ENCODE data around the gene PI4KA.

The PI4KA gene

DNA sequence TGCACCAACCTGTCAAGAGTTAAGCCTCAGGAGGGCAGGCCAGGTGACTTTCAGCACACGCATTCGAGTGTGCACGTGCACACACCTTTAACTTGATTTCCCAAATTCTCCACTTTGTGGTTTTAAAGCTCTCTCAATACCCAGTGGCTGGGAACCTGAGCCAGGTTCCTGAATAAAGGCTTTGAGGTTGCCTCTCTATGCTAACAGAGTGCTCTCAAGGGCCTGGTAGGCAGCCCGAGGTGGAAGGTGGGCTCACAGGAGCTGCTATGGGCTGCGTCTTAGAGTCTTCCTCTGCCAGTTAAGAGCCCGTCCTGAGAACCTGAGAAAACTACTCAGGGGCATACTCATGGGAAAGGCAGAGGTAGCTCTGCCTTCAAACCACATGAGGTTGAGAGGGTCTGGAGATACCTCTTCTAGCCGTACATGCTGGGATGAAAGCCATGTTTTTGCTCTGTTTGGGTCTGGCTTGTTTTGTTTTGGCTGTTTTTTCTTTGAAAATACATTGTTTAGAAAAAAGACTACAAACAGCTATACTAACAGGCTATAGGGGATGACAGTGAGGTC is 96.3 kb downstream of the PI4KA start:
- H3K9me3 ChIP-seq (ENCODE audit: insufficient read depth, low read length) = no peaks in the 10 kb centered on the region
- no peak overlapping the region for H3K9ac ChIP-seq (ENCODE audit: low read length)
- H3K4me2 ChIP-seq (ENCODE audit: low read length) = no peak overlapping the region
- no peak overlapping the region for H3K27ac ChIP-seq (ENCODE audit: low read length)
- no peaks in the 10 kb centered on the region for H4K20me1 ChIP-seq (ENCODE audit: insufficient read depth, low read length)
- H3K79me2 ChIP-seq (ENCODE audit: low read length) = no peaks in the 10 kb centered on the region
- H3K27me3 ChIP-seq (ENCODE audit: low read depth, low read length) = no peaks in the 10 kb centered on the region
- peaks cover 30% of the 10 kb centered on the region for H3K36me3 ChIP-seq (replicated peaks; ENCODE audit: low read depth, low read length)
- TF ChIP-seq, protein P1, sequence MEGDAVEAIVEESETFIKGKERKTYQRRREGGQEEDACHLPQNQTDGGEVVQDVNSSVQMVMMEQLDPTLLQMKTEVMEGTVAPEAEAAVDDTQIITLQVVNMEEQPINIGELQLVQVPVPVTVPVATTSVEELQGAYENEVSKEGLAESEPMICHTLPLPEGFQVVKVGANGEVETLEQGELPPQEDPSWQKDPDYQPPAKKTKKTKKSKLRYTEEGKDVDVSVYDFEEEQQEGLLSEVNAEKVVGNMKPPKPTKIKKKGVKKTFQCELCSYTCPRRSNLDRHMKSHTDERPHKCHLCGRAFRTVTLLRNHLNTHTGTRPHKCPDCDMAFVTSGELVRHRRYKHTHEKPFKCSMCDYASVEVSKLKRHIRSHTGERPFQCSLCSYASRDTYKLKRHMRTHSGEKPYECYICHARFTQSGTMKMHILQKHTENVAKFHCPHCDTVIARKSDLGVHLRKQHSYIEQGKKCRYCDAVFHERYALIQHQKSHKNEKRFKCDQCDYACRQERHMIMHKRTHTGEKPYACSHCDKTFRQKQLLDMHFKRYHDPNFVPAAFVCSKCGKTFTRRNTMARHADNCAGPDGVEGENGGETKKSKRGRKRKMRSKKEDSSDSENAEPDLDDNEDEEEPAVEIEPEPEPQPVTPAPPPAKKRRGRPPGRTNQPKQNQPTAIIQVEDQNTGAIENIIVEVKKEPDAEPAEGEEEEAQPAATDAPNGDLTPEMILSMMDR (IDR thresholded peaks at IDR 0.05; ENCODE audit: low read depth, low read length) = no peak
- no peak for TF ChIP-seq EZH2phosphoT487 (IDR thresholded peaks at IDR 0.05; ENCODE audit: low read depth)
- H2AFZ ChIP-seq (ENCODE audit: low read depth, low read length) = no peak overlapping the region
- no peaks in the 10 kb centered on the region for H3K4me1 ChIP-seq (ENCODE audit: low read length)
- H3K4me3 ChIP-seq (ENCODE audit: low read length) = no peak overlapping the region

DNA sequence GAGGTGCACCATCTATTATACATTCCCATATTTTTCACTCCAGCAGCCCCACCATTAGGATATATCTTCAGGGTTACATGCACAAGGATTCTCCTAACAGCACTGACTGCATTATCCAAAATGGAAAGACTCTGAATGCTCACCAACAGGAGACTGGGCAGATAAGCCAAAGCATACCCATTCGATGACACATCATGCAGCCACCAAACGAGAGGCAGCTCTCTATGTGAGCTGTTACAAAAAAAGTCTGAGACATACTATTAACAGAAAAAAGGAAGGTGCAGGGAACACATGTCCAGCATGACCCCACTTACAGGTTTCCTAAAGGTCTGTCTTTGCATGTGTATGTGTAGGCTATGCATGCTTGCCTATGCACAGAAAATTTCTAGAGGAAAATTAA is 97.1 kb downstream of the PI4KA start:
- Histone ChIP-seq H3K27me3 (ENCODE audit: low read depth, low read length) (no peaks in the 10 kb centered on the region), H3K4me2 (ENCODE audit: low read length) (no peak overlapping the region), H4K20me1 (ENCODE audit: insufficient read depth, low read length) (no peaks in the 10 kb centered on the region), H3K9ac (ENCODE audit: low read length) (no peak overlapping the region), H3K79me2 (ENCODE audit: low read length) (no peaks in the 10 kb centered on the region), H3K27ac (ENCODE audit: low read length) (no peak overlapping the region), H2AFZ (ENCODE audit: low read depth, low read length) (no peak overlapping the region), H3K4me1 (ENCODE audit: low read length) (no peaks in the 10 kb centered on the region), H3K36me3 (replicated peaks; ENCODE audit: low read depth, low read length) (peaks cover 30% of the 10 kb centered on the region), H3K4me3 (ENCODE audit: low read length) (no peak overlapping the region), H3K9me3 (ENCODE audit: insufficient read depth, low read length) (no peaks in the 10 kb centered on the region)
- no peak for TF ChIP-seq EZH2phosphoT487 (IDR thresholded peaks at IDR 0.05; ENCODE audit: low read depth)
- TF ChIP-seq, protein P1 (IDR thresholded peaks at IDR 0.05; ENCODE audit: low read depth, low read length) = no peak

DNA sequence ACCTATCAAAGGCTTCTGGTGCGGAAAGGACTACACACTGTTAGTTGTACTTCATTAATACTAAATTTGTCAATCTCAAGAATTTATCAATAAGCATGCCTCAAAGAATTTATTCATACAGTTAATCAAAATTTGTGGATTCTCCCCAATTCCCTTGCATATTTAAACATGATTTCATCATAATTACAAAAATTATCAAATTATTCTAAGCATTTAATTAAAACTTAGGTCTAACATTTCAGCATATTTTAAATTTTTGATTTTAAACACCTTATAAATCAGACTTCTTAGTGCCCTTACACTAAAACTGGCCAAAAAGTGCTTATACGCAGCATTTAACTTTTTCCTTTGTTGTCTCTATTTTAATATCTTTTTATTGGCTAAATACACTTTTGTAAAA is 98.5 kb downstream of the PI4KA start:
- Histone ChIP-seq H3K4me1 (ENCODE audit: low read length) (no peaks in the 10 kb centered on the region), H2AFZ (ENCODE audit: low read depth, low read length) (no peak overlapping the region), H4K20me1 (ENCODE audit: insufficient read depth, low read length) (no peaks in the 10 kb centered on the region), H3K27ac (ENCODE audit: low read length) (no peak overlapping the region), H3K79me2 (ENCODE audit: low read length) (no peaks in the 10 kb centered on the region), H3K36me3 (replicated peaks; ENCODE audit: low read depth, low read length) (peaks cover 29% of the 10 kb centered on the region), H3K27me3 (ENCODE audit: low read depth, low read length) (no peaks in the 10 kb centered on the region), H3K4me2 (ENCODE audit: low read length) (no peak overlapping the region), H3K4me3 (ENCODE audit: low read length) (no peak overlapping the region), H3K9me3 (ENCODE audit: insufficient read depth, low read length) (no peaks in the 10 kb centered on the region), H3K9ac (ENCODE audit: low read length) (no peak overlapping the region)
- TF ChIP-seq, protein P1 (IDR thresholded peaks at IDR 0.05; ENCODE audit: low read depth, low read length) = no peak
- no peak for TF ChIP-seq EZH2phosphoT487 (IDR thresholded peaks at IDR 0.05; ENCODE audit: low read depth)

DNA sequence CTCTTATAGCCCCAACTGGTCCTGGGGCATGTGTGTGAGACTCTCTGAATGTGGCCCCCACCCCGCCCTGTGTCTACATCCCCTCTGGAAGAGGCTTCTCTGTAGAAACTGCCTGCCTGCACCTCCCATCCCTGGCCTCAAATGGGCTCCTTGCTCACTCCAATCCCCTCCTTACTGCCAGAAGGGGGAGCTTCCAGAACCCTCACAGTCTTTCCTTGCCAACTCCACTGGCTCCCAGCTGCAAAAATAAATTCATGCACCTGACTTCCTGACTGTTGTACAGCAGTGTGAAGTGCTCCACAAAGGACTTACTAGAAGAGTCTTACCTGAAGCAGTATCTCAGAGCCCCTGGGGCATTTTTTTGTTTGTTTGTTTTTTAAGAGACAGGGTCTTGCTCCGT is 99.9 kb downstream of the PI4KA start:
- TF ChIP-seq, protein P1 (IDR thresholded peaks at IDR 0.05; ENCODE audit: low read depth, low read length) = no peak
- TF ChIP-seq EZH2phosphoT487 (IDR thresholded peaks at IDR 0.05; ENCODE audit: low read depth) = no peak
- Histone ChIP-seq H3K4me1 (ENCODE audit: low read length) (no peaks in the 10 kb centered on the region), H3K27ac (ENCODE audit: low read length) (no peak overlapping the region), H4K20me1 (ENCODE audit: insufficient read depth, low read length) (no peaks in the 10 kb centered on the region), H2AFZ (ENCODE audit: low read depth, low read length) (no peak overlapping the region), H3K9ac (ENCODE audit: low read length) (no peak overlapping the region), H3K36me3 (replicated peaks; ENCODE audit: low read depth, low read length) (peaks cover 16% of the 10 kb centered on the region), H3K4me2 (ENCODE audit: low read length) (no peak overlapping the region), H3K27me3 (ENCODE audit: low read depth, low read length) (no peaks in the 10 kb centered on the region), H3K4me3 (ENCODE audit: low read length) (no peak overlapping the region), H3K9me3 (ENCODE audit: insufficient read depth, low read length) (no peaks in the 10 kb centered on the region), H3K79me2 (ENCODE audit: low read length) (no peaks in the 10 kb centered on the region)
